ENCODE measurements around the gene RHOF.
"Not testable (repeated sequence)": the region's sequence is repeated elsewhere in the genome, so short reads cannot be mapped to it uniquely, and the experiment has no call there.

The RHOF gene

GRCh38 chr12:121766290-121767039, 27.0 kb downstream of the RHOF start:
- no peak for TF ChIP-seq CTCF (IDR thresholded peaks at IDR 0.05)
- intact Hi-C loops (cut with DNase I; ENCODE audit: low total_unique reads) = no loop called here

GRCh38 chr12:121765573-121765972, 27.9 kb downstream of the RHOF start:
- H3K27ac ChIP-seq = no peak overlapping the region

More at GRCh38 chr12:121766290-121767039, 27.0 kb downstream of the RHOF start:
- DNase-seq = no peak
- no peak overlapping the region for H3K4me3 ChIP-seq
- no peaks in the 10 kb centered on the region for H3K9me3 ChIP-seq
- H3K27ac ChIP-seq = no peak overlapping the region
- H3K4me1 ChIP-seq = peaks cover 0 to 34% (median 21%) of the 10 kb centered on the region in 4 donors
- H3K27me3 ChIP-seq = no peaks in the 10 kb centered on the region
- peaks cover 0 to 3% (median 0%) of the 10 kb centered on the region in 3 donors for H3K36me3 ChIP-seq

GRCh38 chr12:121764808-121765207, 28.7 kb downstream of the RHOF start:
- Histone ChIP-seq H3K4me1 (peaks cover 0 to 34% (median 21%) of the 10 kb centered on the region in 4 donors), H3K27me3 (no peaks in the 10 kb centered on the region), H3K27ac (no peak overlapping the region), H3K9me3 (no peaks in the 10 kb centered on the region), H3K4me3 (no peak overlapping the region), H3K36me3 (peaks cover 0 to 4% (median 0%) of the 10 kb centered on the region in 3 donors)
- intact Hi-C loops (cut with DNase I; ENCODE audit: low total_unique reads) = no loop called here
- no peak for DNase-seq
- no peak for TF ChIP-seq CTCF (IDR thresholded peaks at IDR 0.05)

More at GRCh38 chr12:121765573-121765972, 27.9 kb downstream of the RHOF start:
- intact Hi-C loops (cut with DNase I; ENCODE audit: low total_unique reads) = no loop called here
- peaks cover 0 to 34% (median 21%) of the 10 kb centered on the region in 4 donors for H3K4me1 ChIP-seq
- no peak for TF ChIP-seq CTCF (IDR thresholded peaks at IDR 0.05)
- no peaks in the 10 kb centered on the region for H3K9me3 ChIP-seq
- no peak for DNase-seq
- no peaks in the 10 kb centered on the region for H3K27me3 ChIP-seq
- H3K36me3 ChIP-seq = peaks cover 0 to 4% (median 0%) of the 10 kb centered on the region in 3 donors
- H3K4me3 ChIP-seq = no peak overlapping the region

GRCh38 chr12:121762269-121762668, 31.2 kb downstream of the RHOF start:
- TF ChIP-seq CTCF (IDR thresholded peaks at IDR 0.05) = no peak
- H3K4me1 ChIP-seq = peaks cover 0 to 16% (median 4%) of the 10 kb centered on the region in 4 donors
- H3K4me3 ChIP-seq = no peak overlapping the region
- peaks cover 0 to 4% (median 0%) of the 10 kb centered on the region in 3 donors for H3K36me3 ChIP-seq
- H3K27ac ChIP-seq = no peak overlapping the region
- no peak for DNase-seq
- intact Hi-C loops (cut with DNase I; ENCODE audit: low total_unique reads) = no loop called here
- no peaks in the 10 kb centered on the region for H3K9me3 ChIP-seq
- H3K27me3 ChIP-seq = no peaks in the 10 kb centered on the region

- DNase-seq; intact Hi-C loops (cut with DNase I; ENCODE audit: low total_unique reads); H3K36me3 ChIP-seq: not testable (repeated sequence)
Measured at GRCh38 chr12:121758536-121758935, 35.0 kb downstream of the RHOF start.

GRCh38 chr12:121755591-121755990, 37.9 kb downstream of the RHOF start:
- no peak overlapping the region for H3K27ac ChIP-seq
- no peak overlapping the region for H3K4me3 ChIP-seq
- intact Hi-C loops (cut with DNase I; ENCODE audit: low total_unique reads) = no loop called here
- no peaks in the 10 kb centered on the region for H3K27me3 ChIP-seq
- peaks cover 0 to 14% (median 0%) of the 10 kb centered on the region in 3 donors for H3K36me3 ChIP-seq
- no peak for TF ChIP-seq CTCF (IDR thresholded peaks at IDR 0.05)
- no peaks in the 10 kb centered on the region for H3K9me3 ChIP-seq
- no peak for DNase-seq
- H3K4me1 ChIP-seq = peaks cover 0 to 16% (median 11%) of the 10 kb centered on the region in 4 donors

More at GRCh38 chr12:121758536-121758935, 35.0 kb downstream of the RHOF start:
- not testable (repeated sequence) for H3K27ac ChIP-seq, H3K27me3 ChIP-seq, H3K9me3 ChIP-seq, H3K4me3 ChIP-seq
- peaks cover 0 to 22% (median 12%) of the 10 kb centered on the region in 4 donors for H3K4me1 ChIP-seq

Data from tibial artery (tissue), 4 donors.